GM19397 (cell line): ENCODE measurements around the gene SLX9.

ENCODE experiments used
- ATAC-seq: cut with Tn5 transposase; IDR thresholded peaks from one replicate; pipeline ENCODE4 v1.9.1; 2021; ENCODE audit warnings: mild to moderate bottlenecking, moderate library complexity; ENCODE audit not compliant: unreplicated experiment

Gene SLX9

DNA sequence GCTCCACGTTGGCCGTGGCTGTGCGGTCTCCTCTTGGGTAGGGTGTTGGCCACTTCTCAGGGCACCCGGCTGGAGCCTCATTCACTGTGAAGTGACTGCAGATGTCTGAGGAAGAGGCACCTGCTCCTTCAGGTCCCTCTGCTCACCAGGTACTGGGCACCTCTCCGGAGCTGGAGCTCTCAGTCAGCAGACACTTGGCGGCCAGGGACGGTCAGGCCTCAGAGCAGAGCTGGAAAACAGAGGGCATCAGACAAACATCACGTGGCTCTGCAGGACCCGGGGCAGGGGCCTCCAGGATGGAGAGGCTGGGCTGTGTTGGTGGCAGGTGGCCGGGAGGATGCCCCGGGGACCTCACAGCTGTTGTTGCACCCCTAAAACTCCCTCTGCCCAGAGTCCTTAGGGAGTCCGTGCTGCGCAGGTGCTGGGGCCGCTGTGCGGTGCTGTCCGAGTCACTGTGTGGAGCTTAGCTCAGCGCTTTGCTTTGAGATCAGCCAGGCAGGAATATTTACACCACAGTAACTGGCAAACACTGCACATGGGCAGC is 59.7 kb downstream of the SLX9 start:
- ATAC-seq, result no peak

GRCh38 chr21:44999972-45000636 is 60.3 kb downstream of the SLX9 start:
- ATAC-seq, result no peak

DNA sequence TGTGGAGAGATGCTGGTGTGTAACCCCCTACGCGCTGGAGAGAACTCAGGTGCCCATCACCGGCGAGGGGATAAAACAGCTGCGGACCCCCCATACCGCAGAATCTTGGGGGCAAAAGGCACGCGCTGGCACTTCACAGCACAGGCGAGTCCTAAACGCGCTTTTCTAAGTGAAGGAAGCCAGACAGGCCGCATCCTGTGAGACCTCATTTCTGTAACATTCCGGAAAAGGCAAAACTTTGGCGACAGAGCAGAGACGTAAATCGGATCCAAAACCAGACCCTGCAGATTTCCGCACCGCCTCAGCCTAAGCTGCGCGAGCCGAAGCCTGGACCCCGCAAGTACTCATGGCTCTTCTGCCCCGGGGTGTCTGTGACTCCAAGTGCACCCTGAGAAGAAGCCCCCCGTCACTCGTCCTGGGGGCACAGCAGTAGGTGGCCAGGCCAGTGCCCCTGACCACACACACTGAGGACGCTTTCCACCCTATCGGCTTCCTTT is 60.9 kb downstream of the SLX9 start:
- no peak for ATAC-seq

DNA sequence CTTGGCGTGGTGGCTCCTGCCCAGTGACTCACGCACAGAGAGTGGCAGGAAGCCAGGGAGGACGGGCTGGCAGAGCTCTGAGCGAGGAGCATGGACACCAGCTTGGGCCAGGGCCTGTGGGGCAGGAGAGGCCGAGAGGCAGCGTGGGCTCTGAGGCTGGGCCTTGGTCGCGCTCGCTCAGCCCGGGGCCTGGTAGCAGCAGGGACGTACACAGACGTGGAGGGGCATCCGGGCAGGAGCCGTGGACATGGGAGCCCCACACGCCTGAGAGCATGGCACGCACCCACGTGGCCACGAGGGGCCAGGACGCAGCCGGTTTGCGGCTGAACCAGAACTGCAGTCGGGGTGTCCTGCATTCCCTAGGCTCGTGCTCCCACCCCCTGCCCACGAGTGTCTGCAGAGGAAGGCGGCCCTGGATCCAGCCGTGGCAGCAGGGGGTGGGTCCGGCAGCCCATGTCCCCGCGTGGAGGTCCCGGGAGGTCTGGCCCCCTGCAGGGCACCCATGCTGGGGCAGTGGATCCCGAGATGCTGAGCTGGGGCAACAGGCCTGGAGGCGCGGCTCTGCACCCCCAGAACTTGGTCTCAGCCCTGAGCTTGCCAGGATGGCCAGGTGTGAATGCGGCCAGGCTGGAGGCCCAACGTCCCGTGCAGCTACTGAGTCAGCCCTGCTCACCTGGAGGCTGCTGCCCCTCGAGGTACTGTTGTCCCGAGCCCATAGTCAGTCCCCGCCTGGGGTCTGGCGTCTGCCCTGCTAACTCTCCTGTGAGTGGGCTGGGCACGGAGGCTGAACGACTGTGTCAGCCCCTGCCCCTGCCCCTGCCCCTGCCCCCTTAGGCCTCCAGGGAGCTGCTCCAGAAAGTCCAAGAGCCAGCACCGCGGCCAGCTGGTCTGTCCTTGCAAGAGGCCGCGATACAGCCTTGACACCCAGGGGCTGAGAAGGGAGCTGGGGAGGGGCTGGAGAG is 61.6 kb downstream of the SLX9 start:
- ATAC-seq, result no peak

DNA sequence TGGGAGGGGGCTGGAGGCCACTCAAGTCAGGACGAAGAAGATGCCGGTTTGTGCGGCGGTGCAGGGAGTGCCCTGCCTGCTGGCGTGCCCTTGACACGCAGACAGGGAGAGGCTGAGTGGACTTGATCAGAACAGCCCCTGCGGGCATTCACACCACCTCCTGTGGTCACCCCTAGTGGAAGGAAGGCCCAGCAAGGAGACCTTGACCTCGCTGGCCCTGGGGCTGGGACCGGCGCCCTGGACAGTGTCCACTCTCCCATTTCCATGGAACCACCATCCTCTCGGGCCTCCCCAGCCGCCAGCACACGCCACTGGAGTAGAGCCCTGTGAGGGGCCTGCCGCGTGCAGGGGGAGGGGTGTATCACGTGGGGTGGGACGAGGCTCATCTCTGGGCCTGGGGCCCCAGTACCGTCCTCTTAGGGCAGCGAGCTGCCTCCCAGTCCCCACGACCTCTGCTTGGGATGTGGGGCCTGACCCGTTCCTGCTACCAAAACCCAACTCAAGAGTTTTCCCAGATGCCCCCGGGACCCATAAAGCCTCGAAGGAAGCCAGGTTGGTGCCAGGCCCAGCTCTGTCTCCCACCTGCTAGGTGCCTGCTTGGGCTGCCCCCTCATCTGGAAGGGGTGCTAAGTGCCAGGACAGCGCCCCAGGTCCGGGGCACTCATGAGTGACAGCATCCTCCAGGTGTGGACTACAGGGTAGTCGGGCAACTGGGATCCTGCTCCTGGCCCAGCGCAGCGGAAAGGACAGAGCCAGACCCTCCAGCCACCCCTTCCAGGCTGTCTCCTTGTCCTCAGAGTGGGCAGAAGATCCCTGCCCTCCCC is 62.8 kb downstream of the SLX9 start:
- no peak for ATAC-seq

- no peak for ATAC-seq
Observed at GRCh38 chr21:45003331-45004058, 63.7 kb downstream of the SLX9 start.

GRCh38 chr21:45004059-45004422 is 64.2 kb downstream of the SLX9 start:
- no peak for ATAC-seq

GRCh38 chr21:45004481-45005247 is 64.8 kb downstream of the SLX9 start:
- ATAC-seq, result no peak

GRCh38 chr21:45006536-45007095 is 66.8 kb downstream of the SLX9 start:
- no peak for ATAC-seq

DNA sequence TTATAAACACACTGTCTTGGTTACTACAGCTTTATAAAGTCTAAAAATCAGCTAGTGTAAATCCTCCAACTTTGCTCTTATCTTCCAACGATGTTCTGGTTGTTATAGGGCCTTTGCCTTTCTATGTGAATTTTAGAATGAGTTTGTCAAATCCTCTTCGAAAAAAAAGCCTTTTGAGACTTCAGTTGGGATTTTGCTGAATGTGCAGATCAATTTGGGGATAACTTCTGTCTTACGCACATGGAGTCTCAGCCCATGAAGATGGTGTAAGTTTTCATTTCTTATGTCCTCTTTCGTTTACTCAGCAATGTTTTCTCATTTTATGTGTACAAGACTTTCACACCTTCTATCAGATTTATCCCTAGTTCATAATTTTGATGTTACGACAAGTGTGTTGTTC is 69.8 kb downstream of the SLX9 start:
- no peak for ATAC-seq

- no peak for ATAC-seq
Observed at GRCh38 chr21:45010096-45010495, 70.3 kb downstream of the SLX9 start.

- no peak for ATAC-seq
Observed at GRCh38 chr21:45010860-45011259, 71.0 kb downstream of the SLX9 start.

DNA sequence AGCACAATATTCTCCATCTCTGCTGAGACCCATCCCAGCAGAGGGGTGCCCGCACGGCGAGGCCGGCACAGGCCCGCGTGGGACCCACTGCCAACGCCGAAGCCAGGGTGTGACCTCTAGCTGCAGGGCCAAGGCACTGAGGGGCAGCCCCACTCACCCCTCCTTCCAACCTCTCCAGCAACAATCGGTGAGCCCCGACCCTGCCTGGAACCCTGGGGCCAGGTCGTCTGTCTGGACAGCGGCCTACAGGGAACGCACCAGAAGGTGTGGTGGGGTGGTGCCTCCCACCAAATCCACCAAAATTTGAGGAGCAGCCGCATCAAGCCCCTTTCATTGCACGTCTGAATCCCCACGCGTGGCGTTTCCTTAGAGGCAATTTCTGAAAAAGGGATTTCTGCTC is 71.6 kb downstream of the SLX9 start:
- no peak for ATAC-seq

GRCh38 chr21:45011911-45012661 is 72.3 kb downstream of the SLX9 start:
- ATAC-seq, result no peak

DNA sequence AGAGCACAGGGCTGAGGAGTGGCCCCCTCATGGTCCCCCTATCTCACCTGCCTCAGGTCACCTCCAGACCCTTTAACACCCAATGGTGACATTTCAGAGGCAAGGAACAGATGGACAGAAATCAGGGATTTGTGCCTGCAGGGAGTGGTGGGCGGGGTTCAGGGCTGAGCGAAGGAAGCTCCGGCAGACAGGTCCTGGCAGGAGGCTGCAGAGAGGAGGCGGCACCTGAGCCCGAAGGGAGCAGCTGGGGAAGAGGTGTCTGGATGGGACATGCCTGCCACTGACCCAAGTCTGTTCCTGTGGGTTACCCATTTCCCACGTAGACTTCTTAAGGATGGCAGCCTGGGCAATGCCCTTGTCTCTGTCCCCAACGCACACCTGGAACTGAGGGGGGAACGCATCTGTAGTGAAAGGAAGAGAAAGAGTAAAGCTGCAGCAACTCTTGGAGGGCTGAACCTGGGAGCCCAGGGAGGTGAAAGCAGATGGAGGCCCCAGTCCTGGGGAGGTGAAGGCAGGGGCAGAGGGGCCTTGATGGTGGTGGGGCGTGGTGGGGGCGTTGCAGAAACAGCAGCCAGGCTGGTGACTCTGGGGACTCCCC is 72.9 kb downstream of the SLX9 start:
- ATAC-seq, result no peak

GRCh38 chr21:45013260-45013841 is 73.5 kb downstream of the SLX9 start:
- no peak for ATAC-seq

DNA sequence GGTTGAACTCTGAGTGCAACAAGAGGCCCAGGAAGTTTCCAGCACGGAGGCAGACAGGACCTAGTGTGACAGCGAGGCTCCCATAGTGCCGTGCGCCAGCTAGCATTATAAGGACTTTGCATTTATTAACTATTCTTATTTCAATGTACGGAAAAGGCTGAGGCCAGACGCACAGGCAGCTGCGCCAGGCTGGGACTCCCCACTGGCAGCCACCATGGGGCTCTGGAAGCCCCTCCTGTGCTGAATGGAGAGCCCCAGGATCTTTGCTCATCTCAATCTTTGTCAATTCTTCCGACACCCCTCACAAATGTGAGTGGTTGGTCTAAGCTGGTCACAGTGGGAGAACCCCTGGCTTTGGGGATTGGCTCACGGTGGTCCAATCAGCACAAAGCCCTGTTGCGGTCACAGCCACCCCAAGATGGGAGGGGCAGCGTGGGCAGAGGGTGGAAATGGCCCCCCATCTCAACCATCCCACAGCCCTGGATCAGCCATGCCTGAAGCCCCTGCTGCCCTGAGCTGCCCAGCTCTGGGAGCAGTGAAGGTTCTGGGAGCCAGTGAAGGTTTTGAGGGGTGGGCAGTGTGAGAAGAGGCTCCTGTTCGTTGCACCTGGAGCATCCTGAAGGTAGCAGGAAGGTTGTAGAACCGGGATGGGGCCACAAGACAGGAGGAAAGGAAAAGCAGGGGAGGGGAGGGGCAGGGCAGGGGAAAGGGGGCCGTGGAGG is 75.1 kb downstream of the SLX9 start:
- ATAC-seq, result no peak
